BLaER1 treated with 17β-estradiol and CSF1 and Interleukin-3, amounts not matched to agents 10 nM and 100 nM (cell line): ENCODE data around the gene CLDN6.

Experiments used
- H3K27ac ChIP-seq, 11 experiments: shearing (Covaris generic); formaldehyde crosslinking; 2 replicates each; pipeline ENCODE4 v1.8.1; 2022
- H3K27me3 ChIP-seq, 11 experiments: shearing (Covaris generic); formaldehyde crosslinking; 2 replicates each; pipeline ENCODE4 v1.8.1; 2022
- H3K36me3 ChIP-seq, 11 experiments: shearing (Covaris generic); formaldehyde crosslinking; 2 replicates each; pipeline ENCODE4 v1.8.1; 2022
- H3K4me1 ChIP-seq, 10 experiments: shearing (Covaris generic); formaldehyde crosslinking; 2 replicates each; pipeline ENCODE4 v1.8.1; 2022
- H3K4me2 ChIP-seq, 11 experiments: shearing (Covaris generic); formaldehyde crosslinking; 2 replicates each; pipeline ENCODE4 v1.8.1; 2022
- H3K4me3 ChIP-seq, 10 experiments: shearing (Covaris generic); formaldehyde crosslinking; 2 replicates each; pipeline ENCODE4 v1.8.1; 2022
- H3K9ac ChIP-seq, 11 experiments: shearing (Covaris generic); formaldehyde crosslinking; 2 replicates each; pipeline ENCODE4 v1.8.1; 2022
- H3K9me3 ChIP-seq, 11 experiments: shearing (Covaris generic); formaldehyde crosslinking; replicated peaks in 1 of 11; 2 replicates each; pipeline ENCODE4 v1.8.1; 2022
- H4K20me1 ChIP-seq, 11 experiments: shearing (Covaris generic); formaldehyde crosslinking; 2 replicates each; pipeline ENCODE4 v1.8.1; 2022
- Cebpa-rat ChIP-seq, 11 experiments: shearing (Covaris generic); IDR thresholded peaks; 2 replicates each; pipeline ENCODE4 v1.8.1; 2022

CLDN6 gene

DNA sequence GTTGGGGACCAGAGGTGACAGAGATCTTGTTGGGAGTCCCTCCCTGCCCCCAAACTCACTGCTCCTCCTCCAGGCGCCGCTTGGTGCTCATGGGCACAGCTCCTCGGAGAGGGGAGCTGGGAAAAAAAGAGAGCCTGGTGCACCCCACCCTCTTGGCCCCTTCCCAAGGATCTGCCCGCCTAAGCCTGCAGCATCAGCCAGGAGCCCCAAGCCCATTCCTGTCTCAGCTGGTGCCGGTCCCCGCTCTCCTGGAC, 5.4 kb upstream of the CLDN6 start:
- H3K36me3 ChIP-seq, result peaks cover 20 to 28% (median 23%) of the 10 kb centered on the region in 11 experiments
- peak overlapping the region; percentile 66 to 82 (median 74) for H3K4me3 ChIP-seq
- TF ChIP-seq Cebpa-rat (IDR thresholded peaks at IDR 0.05), result no peak
- H3K9me3 ChIP-seq, result no peaks in the 10 kb centered on the region
- H3K4me2 ChIP-seq, result peak overlapping the region; percentile 95 to 100 (median 99)
- peak overlapping the region; percentile 91 to 99 (median 97); a peak in 20 of 22 replicates for H3K27ac ChIP-seq
- H3K4me1 ChIP-seq, result peaks cover 49 to 78% (median 69%) of the 10 kb centered on the region in 10 experiments
- H3K9ac ChIP-seq, result peak overlapping the region; percentile 91 to 99 (median 94)
- peaks cover 0 to 74% (median 70%) of the 10 kb centered on the region in 11 experiments; a peak in 21 of 22 replicates for H4K20me1 ChIP-seq
- H3K27me3 ChIP-seq, result peaks cover 2 to 34% (median 22%) of the 10 kb centered on the region in 11 experiments

GRCh38 chr16:3022684-3023414, 4.9 kb upstream of the CLDN6 start:
- Histone ChIP-seq H3K4me1 (peaks cover 52 to 79% (median 70%) of the 10 kb centered on the region in 10 experiments), H3K36me3 (peaks cover 20 to 28% (median 23%) of the 10 kb centered on the region in 11 experiments)
- no peak for TF ChIP-seq Cebpa-rat (IDR thresholded peaks at IDR 0.05)

GRCh38 chr16:3022208-3022683, 4.3 kb upstream of the CLDN6 start:
- peaks cover 49 to 74% (median 64%) of the 10 kb centered on the region in 10 experiments for H3K4me1 ChIP-seq
- peaks cover 18 to 24% (median 20%) of the 10 kb centered on the region in 11 experiments for H3K36me3 ChIP-seq
- H3K27ac ChIP-seq, result peak overlapping the region in 10 of 11 experiments; percentile 10 to 98 (median 57); a peak in 14 of 22 replicates
- H3K4me3 ChIP-seq, result peak overlapping the region in 6 of 10 experiments; percentile 58 to 82 (median 75); a peak in 14 of 20 replicates
- peak overlapping the region; percentile 95 to 100 (median 99) for H3K4me2 ChIP-seq
- no peaks in the 10 kb centered on the region for H3K9me3 ChIP-seq
- TF ChIP-seq Cebpa-rat (IDR thresholded peaks at IDR 0.05), result no peak
- peaks cover 4 to 36% (median 28%) of the 10 kb centered on the region in 11 experiments; a peak in 15 of 22 replicates for H3K27me3 ChIP-seq
- peaks cover 0 to 65% (median 61%) of the 10 kb centered on the region in 11 experiments; a peak in 20 of 22 replicates for H4K20me1 ChIP-seq
- peak overlapping the region in 10 of 11 experiments; percentile 72 to 99 (median 93); a peak in 17 of 22 replicates for H3K9ac ChIP-seq

More at GRCh38 chr16:3022684-3023414, 4.9 kb upstream of the CLDN6 start:
- Histone ChIP-seq H3K9me3 (no peaks in the 10 kb centered on the region), H4K20me1 (peaks cover 0 to 71% (median 67%) of the 10 kb centered on the region in 11 experiments; a peak in 20 of 22 replicates), H3K4me2 (peak overlapping the region; percentile 95 to 100 (median 99)), H3K27ac (peak overlapping the region in 10 of 11 experiments; percentile 91 to 98 (median 96); a peak in 15 of 22 replicates), H3K27me3 (peaks cover 4 to 34% (median 24%) of the 10 kb centered on the region in 11 experiments; a peak in 15 of 22 replicates), H3K4me3 (peak overlapping the region; percentile 66 to 82 (median 74)), H3K9ac (peak overlapping the region; percentile 91 to 99 (median 94); a peak in 20 of 22 replicates)

DNA sequence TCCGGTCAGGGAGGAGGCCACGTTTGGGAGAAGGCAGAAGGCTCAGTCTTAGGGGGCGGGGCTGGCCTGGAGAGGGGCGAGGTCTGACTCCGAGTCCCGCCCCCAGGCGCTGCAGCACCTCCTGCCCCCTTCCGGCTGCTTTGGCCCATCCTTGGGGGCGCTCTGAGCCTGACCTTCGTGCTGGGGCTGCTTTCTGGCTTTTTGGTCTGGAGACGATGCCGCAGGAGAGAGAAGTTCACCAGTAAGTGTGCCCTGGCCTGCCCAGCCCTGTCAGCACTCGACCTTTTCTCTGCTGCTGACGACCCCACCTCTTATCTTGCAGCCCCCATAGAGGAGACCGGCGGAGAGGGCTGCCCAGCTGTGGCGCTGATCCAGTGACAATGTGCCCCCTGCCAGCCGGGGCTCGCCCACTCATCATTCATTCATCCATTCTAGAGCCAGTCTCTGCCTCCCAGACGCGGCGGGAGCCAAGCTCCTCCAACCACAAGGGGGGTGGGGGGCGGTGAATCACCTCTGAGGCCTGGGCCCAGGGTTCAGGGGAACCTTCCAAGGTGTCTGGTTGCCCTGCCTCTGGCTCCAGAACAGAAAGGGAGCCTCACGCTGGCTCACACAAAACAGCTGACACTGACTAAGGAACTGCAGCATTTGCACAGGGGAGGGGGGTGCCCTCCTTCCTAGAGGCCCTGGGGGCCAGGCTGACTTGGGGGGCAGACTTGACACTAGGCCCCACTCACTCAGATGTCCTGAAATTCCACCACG, 3.6 kb upstream of the CLDN6 start:
- Histone ChIP-seq H3K4me2 (peak overlapping the region; percentile 95 to 100 (median 99)), H3K4me1 (peaks cover 49 to 68% (median 63%) of the 10 kb centered on the region in 10 experiments), H3K27ac (peak overlapping the region in 10 of 11 experiments; percentile 10 to 96 (median 40); a peak in 15 of 22 replicates), H3K9ac (peak overlapping the region in 10 of 11 experiments; percentile 72 to 99 (median 82); a peak in 21 of 22 replicates), H4K20me1 (peaks cover 0 to 59% (median 55%) of the 10 kb centered on the region in 11 experiments; a peak in 19 of 22 replicates), H3K27me3 (peaks cover 4 to 40% (median 33%) of the 10 kb centered on the region in 11 experiments; a peak in 15 of 22 replicates), H3K4me3 (peak overlapping the region; percentile 58 to 82 (median 72); a peak in 19 of 20 replicates), H3K9me3 (no peaks in the 10 kb centered on the region), H3K36me3 (peaks cover 12 to 18% (median 13%) of the 10 kb centered on the region in 11 experiments)
- TF ChIP-seq Cebpa-rat (IDR thresholded peaks at IDR 0.05), result no peak

DNA sequence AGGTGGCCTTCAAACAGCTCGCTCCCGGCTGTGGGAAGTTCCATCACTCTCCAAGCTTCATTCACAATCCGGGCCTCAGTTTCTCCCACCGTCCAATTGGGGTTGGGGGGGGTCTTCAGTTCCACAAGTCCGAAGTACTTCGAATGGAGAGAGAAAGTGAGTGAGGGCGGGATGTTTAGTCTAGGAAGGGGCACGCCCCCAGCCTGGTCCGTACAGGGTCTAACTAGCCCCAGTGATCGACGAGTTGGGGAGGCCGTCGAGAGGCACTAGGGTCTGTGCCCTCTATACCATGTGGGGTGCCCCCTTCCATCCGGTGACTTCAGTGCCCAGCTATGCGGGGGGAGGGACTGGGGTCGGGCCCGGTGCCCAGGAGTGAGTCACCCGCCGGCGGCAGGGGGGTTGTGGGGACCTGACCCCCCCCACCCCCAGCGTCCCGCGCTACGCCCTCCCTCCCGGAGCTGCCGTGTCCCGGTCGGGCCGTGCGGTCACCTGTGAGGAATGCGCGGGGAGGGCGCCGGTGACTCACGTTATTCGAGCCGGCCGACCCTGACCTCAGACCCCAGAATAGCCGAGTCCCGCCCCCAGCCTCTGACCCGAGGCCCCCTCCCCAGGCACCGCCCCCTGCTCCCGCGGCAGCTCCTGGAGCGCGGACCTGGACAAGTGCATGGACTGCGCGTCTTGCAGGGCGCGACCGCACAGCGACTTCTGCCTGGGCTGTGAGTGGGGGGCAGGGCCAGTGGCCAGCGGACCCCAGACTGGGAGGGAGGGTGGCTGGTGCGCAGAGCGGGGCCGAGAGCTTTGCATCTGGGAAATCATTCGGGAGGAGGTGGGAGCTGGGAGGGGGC, 2.8 kb upstream of the CLDN6 start:
- peak overlapping the region; percentile 33 to 96 (median 81); a peak in 21 of 22 replicates for H3K9ac ChIP-seq
- peak overlapping the region in 10 of 11 experiments; percentile 28 to 96 (median 67); a peak in 18 of 22 replicates for H3K27ac ChIP-seq
- peaks cover 49 to 68% (median 63%) of the 10 kb centered on the region in 10 experiments for H3K4me1 ChIP-seq
- peaks cover 4 to 40% (median 33%) of the 10 kb centered on the region in 11 experiments; a peak in 15 of 22 replicates for H3K27me3 ChIP-seq
- H4K20me1 ChIP-seq, result peaks cover 0 to 51% (median 47%) of the 10 kb centered on the region in 11 experiments; a peak in 19 of 22 replicates
- peak overlapping the region; percentile 95 to 100 (median 99) for H3K4me2 ChIP-seq
- peak overlapping the region; percentile 58 to 82 (median 72) for H3K4me3 ChIP-seq
- no peaks in the 10 kb centered on the region for H3K9me3 ChIP-seq
- H3K36me3 ChIP-seq, result peaks cover 4 to 10% (median 5%) of the 10 kb centered on the region in 11 experiments; a peak in 21 of 22 replicates
- TF ChIP-seq Cebpa-rat (IDR thresholded peaks at IDR 0.05), result no peak

DNA sequence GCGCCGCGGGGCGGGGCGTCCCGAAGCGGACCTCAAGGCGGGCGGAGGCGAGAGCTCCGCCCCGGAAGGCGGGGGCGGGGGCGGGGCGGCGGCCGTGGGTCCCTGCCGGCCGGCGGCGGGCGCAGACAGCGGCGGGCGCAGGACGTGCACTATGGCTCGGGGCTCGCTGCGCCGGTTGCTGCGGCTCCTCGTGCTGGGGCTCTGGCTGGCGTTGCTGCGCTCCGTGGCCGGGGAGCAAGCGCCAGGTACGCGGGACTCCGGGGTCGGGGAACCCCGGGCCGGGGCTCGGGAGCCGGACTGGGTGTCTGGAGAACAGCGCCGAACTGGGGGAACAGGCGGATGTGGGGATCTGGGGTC, 2.2 kb upstream of the CLDN6 start, which contains the start of gene TNFRSF12A:
TNFRSF12A (plus strand) TSS at position 122 of the 357 bp plus-strand sequence; CDS start at position 152, 30 bp downstream.
- Histone ChIP-seq H3K4me1 (peaks cover 44 to 62% (median 59%) of the 10 kb centered on the region in 10 experiments), H3K27ac (peak within 1 kb of the TSS in 10 of 11 experiments; percentile 28 to 96 (median 67); a peak in 18 of 22 replicates)

DNA sequence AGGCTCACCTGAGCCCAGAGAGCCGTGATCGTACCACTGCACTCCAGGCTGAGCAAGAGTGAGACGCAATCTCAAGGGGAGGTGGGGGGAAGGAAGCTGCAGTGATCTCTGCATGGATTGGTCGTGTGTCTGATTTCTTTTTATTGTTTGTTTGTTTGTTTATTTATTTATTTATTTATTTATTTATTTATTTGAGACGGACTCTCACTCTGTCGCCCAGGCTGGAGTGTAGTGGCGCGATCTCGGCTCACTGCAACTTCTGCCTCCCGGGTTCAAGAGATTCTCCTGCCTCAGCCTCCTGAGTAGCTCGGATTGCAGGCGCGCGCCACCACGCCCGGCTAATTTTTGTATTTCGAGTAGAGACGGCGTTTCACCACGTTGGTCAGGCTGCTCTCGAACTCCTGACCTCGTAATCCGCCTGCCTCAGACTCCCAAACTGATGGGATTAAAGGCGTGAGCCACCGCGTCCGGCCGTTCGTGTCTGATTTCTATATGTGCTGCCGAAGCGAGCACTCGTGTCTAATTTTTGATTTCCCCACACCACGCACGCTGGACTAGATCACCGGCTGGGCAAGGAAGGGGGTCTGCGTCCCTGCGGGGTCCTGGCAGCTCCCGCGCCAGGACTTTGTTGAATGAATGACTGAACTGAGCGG, 1.7 kb upstream of the CLDN6 start:
- TF ChIP-seq Cebpa-rat (IDR thresholded peaks at IDR 0.05), result no peak
- Histone ChIP-seq H3K9ac (peak overlapping the region in 10 of 11 experiments; percentile 33 to 95 (median 78); a peak in 17 of 22 replicates), H3K27ac (peak overlapping the region in 1 of 11 experiments; percentile 14; a peak in 3 of 22 replicates)

More for the DNA sequence above, 2.2 kb upstream of the CLDN6 start, which contains the start of gene TNFRSF12A:
- Histone ChIP-seq H3K4me2 (peak within 1 kb of the TSS; percentile 95 to 100 (median 99)), H3K27me3 (peaks cover 4 to 44% (median 34%) of the 10 kb centered on the region in 11 experiments; a peak in 15 of 22 replicates), H3K36me3 (peaks cover 0 to 3% (median 0%) of the 10 kb centered on the region in 11 experiments; a peak in 4 of 22 replicates), H3K4me3 (peak within 1 kb of the TSS; percentile 58 to 82 (median 72)), H4K20me1 (peaks cover 0 to 45% (median 41%) of the 10 kb centered on the region in 11 experiments; a peak in 19 of 22 replicates), H3K9me3 (no peaks in the 10 kb centered on the region), H3K9ac (peak within 1 kb of the TSS; percentile 33 to 96 (median 81); a peak in 21 of 22 replicates)
- TF ChIP-seq Cebpa-rat (IDR thresholded peaks at IDR 0.05), result no peak

More for the DNA sequence above, 1.7 kb upstream of the CLDN6 start:
- Histone ChIP-seq H3K36me3 (no peaks in the 10 kb centered on the region), H3K9me3 (no peaks in the 10 kb centered on the region), H3K4me2 (peak overlapping the region; percentile 95 to 100 (median 99)), H3K4me3 (peak overlapping the region; percentile 58 to 82 (median 72)), H3K27me3 (peaks cover 4 to 49% (median 39%) of the 10 kb centered on the region in 11 experiments; a peak in 17 of 22 replicates), H3K4me1 (peaks cover 39 to 57% (median 54%) of the 10 kb centered on the region in 10 experiments), H4K20me1 (peaks cover 0 to 40% (median 35%) of the 10 kb centered on the region in 11 experiments; a peak in 19 of 22 replicates)
